ENCODE measurements around the gene EPB41L3. TPM values are rescaled to one million over a fixed set of nuclear protein-coding genes. Genes with fewer than 3 reads are reported as not detected.

Gene EPB41L3
- total RNA-seq, 4 donors from 2014 or later, result 32.0 to 60.6 (median 41.8) TPM

- intact Hi-C loops (cut with DNase I), result no loop called here
- peak overlapping the region in 1 of 4 donors; percentile 3 for H3K27ac ChIP-seq (replicated peaks in 1 of 4)
- no peaks in the 10 kb centered on the region for H3K27me3 ChIP-seq
- H3K4me3 ChIP-seq, result no peak overlapping the region
- no peak for DNase-seq (ENCODE audit: extremely low spot score)
- peaks cover 0 to 19% (median 4%) of the 10 kb centered on the region in 4 donors for H3K4me1 ChIP-seq
- H3K36me3 ChIP-seq, result no peaks in the 10 kb centered on the region
- 65% methylated on average over 5 of the region's 5 CpGs for WGBS
- peak in 1 of 2 donors; percentile 35 for TF ChIP-seq POLR2AphosphoS5 (IDR thresholded peaks at IDR 0.05)
- no peak for TF ChIP-seq POLR2A (IDR thresholded peaks at IDR 0.05; ENCODE audit: low read depth)
- no peaks in the 10 kb centered on the region for H3K9me3 ChIP-seq
These were observed 77.5 kb downstream of the EPB41L3 start for GRCh38 chr18:5466256-5466655.

- H3K27ac ChIP-seq (replicated peaks in 1 of 4), result no peak overlapping the region
These were observed 79.5 kb downstream of the EPB41L3 start for GRCh38 chr18:5464251-5464650.

GRCh38 chr18:5463831-5464230, 80.0 kb downstream of the EPB41L3 start:
- no peak for DNase-seq (ENCODE audit: extremely low spot score)
- no peaks in the 10 kb centered on the region for H3K9me3 ChIP-seq
- intact Hi-C loops (cut with DNase I), result no loop called here
- WGBS, result 91% methylated on average over 8 of the region's 8 CpGs
- no peak overlapping the region for H3K4me3 ChIP-seq
- H3K27me3 ChIP-seq, result no peaks in the 10 kb centered on the region
- TF ChIP-seq CTCF (IDR thresholded peaks at IDR 0.05) (no peak), POLR2AphosphoS5 (IDR thresholded peaks at IDR 0.05) (no peak), POLR2A (IDR thresholded peaks at IDR 0.05; ENCODE audit: low read depth) (no peak), EP300 (IDR thresholded peaks at IDR 0.05) (no peak)
- H3K27ac ChIP-seq (replicated peaks in 1 of 4), result no peak overlapping the region
- H3K36me3 ChIP-seq, result no peaks in the 10 kb centered on the region
- peaks cover 0 to 19% (median 4%) of the 10 kb centered on the region in 4 donors for H3K4me1 ChIP-seq

More at GRCh38 chr18:5464251-5464650, 79.5 kb downstream of the EPB41L3 start:
- no peak for DNase-seq (ENCODE audit: extremely low spot score)
- no peak for TF ChIP-seq POLR2A (IDR thresholded peaks at IDR 0.05; ENCODE audit: low read depth)
- no peak for TF ChIP-seq EP300 (IDR thresholded peaks at IDR 0.05)
- no peak for TF ChIP-seq POLR2AphosphoS5 (IDR thresholded peaks at IDR 0.05)
- no peak for TF ChIP-seq CTCF (IDR thresholded peaks at IDR 0.05)
- WGBS, result 56% methylated on average over 2 of the region's 2 CpGs
- Histone ChIP-seq H3K27me3 (no peaks in the 10 kb centered on the region), H3K36me3 (no peaks in the 10 kb centered on the region), H3K4me1 (peaks cover 0 to 19% (median 4%) of the 10 kb centered on the region in 4 donors), H3K9me3 (no peaks in the 10 kb centered on the region), H3K4me3 (no peak overlapping the region)
- intact Hi-C loops (cut with DNase I), result no loop called here

- no peak for TF ChIP-seq CTCF (IDR thresholded peaks at IDR 0.05)
- peak in 1 of 2 donors; percentile 39 for TF ChIP-seq POLR2AphosphoS5 (IDR thresholded peaks at IDR 0.05)
- no peak for TF ChIP-seq POLR2A (IDR thresholded peaks at IDR 0.05; ENCODE audit: low read depth)
- no peaks in the 10 kb centered on the region for H3K9me3 ChIP-seq
- intact Hi-C loops (cut with DNase I), result no loop called here
- no peaks in the 10 kb centered on the region for H3K36me3 ChIP-seq
- H3K27me3 ChIP-seq, result no peaks in the 10 kb centered on the region
- no peak overlapping the region for H3K4me3 ChIP-seq
- 78% methylated on average over 5 of the region's 5 CpGs for WGBS
- no peak for DNase-seq (ENCODE audit: extremely low spot score)
- peaks cover 0 to 19% (median 4%) of the 10 kb centered on the region in 4 donors for H3K4me1 ChIP-seq
- H3K27ac ChIP-seq (replicated peaks in 1 of 4), result no peak overlapping the region
These were observed 80.4 kb downstream of the EPB41L3 start for GRCh38 chr18:5463390-5463789.

GRCh38 chr18:5462227-5462626, 81.6 kb downstream of the EPB41L3 start:
- no peak overlapping the region for H3K27ac ChIP-seq (replicated peaks in 1 of 4)

More at GRCh38 chr18:5462227-5462626, 81.6 kb downstream of the EPB41L3 start:
- peaks cover 0 to 19% (median 4%) of the 10 kb centered on the region in 4 donors for H3K4me1 ChIP-seq
- no peaks in the 10 kb centered on the region for H3K36me3 ChIP-seq
- intact Hi-C loops (cut with DNase I), result no loop called here
- no peaks in the 10 kb centered on the region for H3K9me3 ChIP-seq
- DNase-seq (ENCODE audit: extremely low spot score), result no peak
- 86% methylated on average over 4 of the region's 4 CpGs for WGBS
- H3K4me3 ChIP-seq, result no peak overlapping the region
- no peaks in the 10 kb centered on the region for H3K27me3 ChIP-seq
- no peak for TF ChIP-seq POLR2AphosphoS5 (IDR thresholded peaks at IDR 0.05)
- TF ChIP-seq EP300 (IDR thresholded peaks at IDR 0.05), result no peak
- TF ChIP-seq CTCF (IDR thresholded peaks at IDR 0.05), result no peak
- TF ChIP-seq POLR2A (IDR thresholded peaks at IDR 0.05; ENCODE audit: low read depth), result no peak

Data from esophagus muscularis mucosa (tissue), 4 donors.